ENCODE data around the gene HGD. TPM values are rescaled to one million over a fixed set of nuclear protein-coding genes. Genes with fewer than 3 reads are reported as not detected.
"Not testable (repeated sequence)": the region's sequence is repeated elsewhere in the genome, so short reads cannot be mapped to it uniquely, and the experiment has no call there.

Gene HGD
- not detected in 2 replicates for total RNA-seq
- 0.54 TPM for polyA plus RNA-seq (2012)

GRCh38 chr3:120682095-120682681, at the start of gene HGD:
Gene HGD (minus strand): TSS chr3:120682239. CDS start chr3:120682111, 128 bp downstream.
- DNase-seq (ENCODE audit: low read depth): no peak

DNA sequence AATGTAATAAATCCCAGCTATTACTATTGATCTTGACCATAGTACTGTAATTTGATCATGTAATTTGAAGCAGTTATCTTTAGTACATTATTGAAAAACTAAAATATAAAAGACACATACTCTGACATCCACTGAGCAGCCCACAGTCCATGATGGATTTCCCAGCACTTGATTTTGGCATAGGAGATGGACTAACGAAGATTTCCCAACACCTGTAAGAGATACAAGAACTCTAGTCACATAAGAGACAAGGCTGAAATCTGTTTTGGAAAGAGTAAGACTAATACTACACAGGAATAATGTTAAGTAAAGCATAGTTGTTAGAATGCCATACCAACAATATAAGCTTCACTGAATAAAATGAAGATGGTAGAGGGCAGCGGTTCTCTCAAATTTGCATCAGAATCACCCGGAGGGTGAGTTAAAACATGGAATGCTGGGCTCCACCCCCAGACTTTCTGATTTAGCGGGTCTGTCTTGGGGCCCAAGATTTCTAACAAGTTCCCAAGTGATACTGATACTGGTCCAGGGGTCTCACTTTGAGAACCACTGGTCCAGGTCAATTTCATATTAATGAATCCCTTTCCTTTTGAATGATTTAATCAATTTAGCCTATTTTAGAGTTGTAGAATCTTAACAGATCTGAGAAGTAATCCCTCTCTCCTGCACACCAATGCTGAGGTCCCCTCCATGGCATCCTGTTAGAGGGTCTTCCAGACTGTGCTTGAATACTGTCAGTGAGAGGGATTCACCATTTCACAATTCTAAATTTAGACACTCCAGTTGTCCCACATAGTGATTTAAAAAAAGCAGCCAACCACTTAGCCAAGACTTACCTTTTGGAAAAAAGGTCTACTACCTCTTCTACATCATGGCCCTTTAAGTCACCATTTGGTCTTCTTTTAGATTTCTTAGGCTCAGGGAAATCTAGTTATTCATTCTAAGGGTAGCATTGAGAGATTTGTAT, 48.8 kb upstream of the HGD start:
- DNase-seq (ENCODE audit: low read depth): no peak

DNA sequence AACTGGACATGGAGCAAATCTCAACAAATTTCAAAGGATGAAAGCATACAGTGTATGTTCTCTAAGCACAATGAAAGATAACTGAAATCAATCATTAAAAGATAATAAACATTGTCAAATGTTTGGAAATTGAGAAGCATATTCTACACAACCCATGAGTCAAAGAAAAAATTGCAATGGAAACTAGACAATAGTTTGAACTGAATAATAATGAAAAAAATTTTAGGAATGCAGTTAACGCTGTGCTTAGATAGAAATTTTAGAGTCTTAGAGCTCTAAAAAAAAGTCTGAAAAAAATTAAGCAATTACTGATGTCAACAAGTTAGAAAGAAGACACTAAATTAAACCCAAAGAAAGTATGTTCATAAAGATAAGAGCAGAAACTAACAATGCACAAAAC, 44.8 kb upstream of the HGD start:
- no peak for DNase-seq (ENCODE audit: low read depth)

DNA sequence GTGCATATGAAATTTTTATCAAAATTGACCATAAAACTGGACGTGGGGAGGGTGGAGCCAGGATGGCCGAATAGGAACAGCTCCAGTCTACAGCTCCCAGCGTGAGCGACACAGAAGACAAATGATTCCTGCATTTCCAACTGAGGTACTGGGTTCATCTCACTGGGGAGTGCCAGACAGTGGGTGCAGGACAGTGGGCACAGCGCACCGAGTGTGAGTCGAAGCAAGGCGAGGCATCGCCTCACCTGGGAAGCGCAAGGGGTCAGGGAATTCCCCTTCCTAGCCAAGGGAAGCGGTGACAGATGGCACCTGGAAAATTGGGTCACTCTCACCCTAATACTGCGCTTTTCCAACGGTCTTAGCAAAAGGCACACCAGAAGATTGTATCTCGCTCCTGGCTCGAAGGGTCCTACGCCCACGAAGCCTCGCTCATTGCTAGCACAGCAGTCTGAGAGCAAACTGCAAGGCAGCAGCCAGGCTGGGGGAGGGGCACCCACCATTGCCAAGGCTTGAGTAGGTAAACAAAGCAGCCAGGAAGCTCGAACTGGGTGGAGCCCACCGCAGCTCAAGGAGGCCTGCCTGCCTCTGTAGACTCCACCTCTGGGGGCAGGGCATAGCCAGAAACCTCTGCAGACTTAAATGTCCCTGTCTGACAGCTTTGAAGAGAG, 37.3 kb upstream of the HGD start:
- DNase-seq (ENCODE audit: low read depth): not testable (repeated sequence)

DNA sequence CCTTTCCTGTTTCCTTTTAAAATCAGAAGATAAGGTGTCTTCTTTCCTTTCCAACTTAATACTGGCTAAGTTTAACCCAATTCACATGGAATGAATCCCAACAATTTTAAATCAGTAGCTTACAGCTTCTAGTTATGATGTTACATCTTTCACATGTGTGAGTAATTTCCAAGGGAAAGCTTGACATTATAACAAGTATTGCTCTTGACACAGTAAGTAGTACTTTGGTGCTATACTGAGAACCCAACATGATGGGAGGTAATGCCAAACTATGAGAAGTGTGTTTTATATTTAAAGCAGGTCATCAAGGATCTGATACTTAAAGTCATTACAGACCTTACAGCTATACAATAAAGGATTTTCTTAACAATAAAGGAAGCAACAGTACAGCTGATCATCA, 31.2 kb upstream of the HGD start:
- no peak for DNase-seq (ENCODE audit: low read depth)

- DNase-seq (ENCODE audit: low read depth): no peak
These were observed 28.3 kb upstream of the HGD start for GRCh38 chr3:120710369-120710768.

GRCh38 chr3:120708408-120708807, 26.4 kb upstream of the HGD start:
- no peak for DNase-seq (ENCODE audit: low read depth)

DNA sequence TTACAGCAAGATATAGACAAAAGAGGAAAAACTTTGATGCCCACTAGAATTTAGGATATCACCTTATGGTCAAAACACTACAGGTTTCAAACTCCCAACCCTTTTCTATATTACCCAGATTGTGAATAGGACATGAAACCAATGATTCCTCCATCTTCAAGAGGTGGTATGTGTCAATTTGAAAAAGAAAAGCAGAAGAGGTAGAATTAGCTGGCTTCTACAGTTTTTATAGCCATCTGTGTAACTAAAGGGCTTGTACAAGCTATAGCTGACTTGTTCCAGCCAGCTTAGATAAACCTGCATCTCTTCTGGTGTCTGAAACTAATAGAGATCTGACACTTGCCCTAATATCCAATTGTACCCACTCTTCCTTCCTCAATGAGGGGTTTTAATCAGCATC, 24.9 kb upstream of the HGD start:
- no peak for DNase-seq (ENCODE audit: low read depth)

DNA sequence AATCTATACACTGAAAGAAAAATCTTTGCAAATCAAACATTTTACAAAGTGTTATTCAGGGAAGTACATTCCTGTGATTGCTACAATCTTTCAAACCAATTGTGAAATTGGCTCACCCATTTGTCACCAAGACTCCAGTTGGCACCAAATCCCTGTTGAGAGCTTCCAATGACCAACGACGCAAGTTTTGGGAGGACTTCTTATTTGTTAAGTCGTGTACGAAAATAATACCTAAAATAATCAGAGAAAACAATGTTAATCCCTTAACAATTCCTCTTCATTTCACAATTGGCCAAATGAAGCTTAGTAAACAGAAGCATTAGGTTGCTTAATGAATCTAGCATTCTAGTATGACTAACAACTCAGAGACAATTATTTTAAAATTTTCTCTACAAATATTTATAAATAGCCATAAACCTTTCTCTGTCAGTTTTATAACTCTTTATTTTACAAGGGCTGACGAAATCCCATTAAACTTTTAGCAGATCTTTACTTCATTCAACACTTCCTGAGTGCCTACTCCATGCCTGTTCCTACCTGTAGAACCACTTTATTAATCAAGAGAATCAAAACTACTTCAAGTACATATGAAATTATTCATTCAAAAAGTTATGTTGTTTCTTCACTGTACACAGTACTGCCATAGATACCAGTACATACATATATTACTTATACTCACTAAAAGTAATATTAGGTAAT, 24.0 kb upstream of the HGD start:
- no peak for DNase-seq (ENCODE audit: low read depth)

GRCh38 chr3:120699333-120699732, 17.3 kb upstream of the HGD start:
- no peak for DNase-seq (ENCODE audit: low read depth)

- DNase-seq (ENCODE audit: low read depth): peak; percentile 26
These were observed 11.6 kb upstream of the HGD start for GRCh38 chr3:120693439-120694171.

- no peak for DNase-seq (ENCODE audit: low read depth)
These were observed 7.4 kb upstream of the HGD start for GRCh38 chr3:120689395-120689794.

DNA sequence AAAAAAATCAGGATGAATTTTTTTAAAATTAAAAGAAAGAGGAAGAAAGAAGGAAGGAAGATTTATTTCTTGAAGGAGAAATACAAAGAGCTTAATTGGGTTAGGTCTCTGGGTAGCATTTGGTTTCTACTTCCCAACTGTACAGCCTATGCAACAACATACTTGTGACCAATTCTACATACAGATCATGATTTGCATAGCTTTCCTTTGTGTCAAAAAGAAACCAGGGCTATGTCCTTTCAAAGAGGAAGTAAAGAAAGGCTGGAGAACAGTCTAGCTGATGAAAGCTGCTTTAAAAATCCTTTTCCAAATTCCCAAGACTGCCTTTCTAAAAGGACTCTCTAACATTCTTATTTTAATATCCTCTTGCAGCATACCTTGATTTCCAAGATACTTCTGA, 6.1 kb upstream of the HGD start:
- DNase-seq (ENCODE audit: low read depth): peak; percentile 24

DNA sequence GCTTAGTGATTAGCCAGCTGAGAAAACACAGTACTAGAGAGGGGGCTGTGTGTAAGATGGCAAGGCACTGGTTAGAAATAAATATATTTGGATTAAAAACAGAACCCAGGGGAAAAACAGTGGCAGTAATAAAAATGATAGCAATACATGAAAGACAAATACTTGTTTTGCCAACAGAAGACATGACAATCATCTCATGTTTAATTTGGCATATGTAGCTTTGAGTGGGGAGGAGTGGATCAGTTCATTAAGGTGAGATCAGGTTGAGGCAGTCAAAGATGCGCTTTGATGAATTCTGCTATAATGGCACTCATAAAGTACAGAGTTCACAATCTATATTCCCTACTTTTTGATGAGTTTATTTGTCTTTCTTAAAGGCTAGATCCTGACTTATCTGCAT, 3.4 kb upstream of the HGD start:
- no peak for DNase-seq (ENCODE audit: low read depth)

- no peak for DNase-seq (ENCODE audit: low read depth)
These were observed 2.9 kb upstream of the HGD start for GRCh38 chr3:120684896-120685295.

- peak; percentile 18 for DNase-seq (ENCODE audit: low read depth)
These were observed 1.7 kb upstream of the HGD start for GRCh38 chr3:120683671-120684301.

DNA sequence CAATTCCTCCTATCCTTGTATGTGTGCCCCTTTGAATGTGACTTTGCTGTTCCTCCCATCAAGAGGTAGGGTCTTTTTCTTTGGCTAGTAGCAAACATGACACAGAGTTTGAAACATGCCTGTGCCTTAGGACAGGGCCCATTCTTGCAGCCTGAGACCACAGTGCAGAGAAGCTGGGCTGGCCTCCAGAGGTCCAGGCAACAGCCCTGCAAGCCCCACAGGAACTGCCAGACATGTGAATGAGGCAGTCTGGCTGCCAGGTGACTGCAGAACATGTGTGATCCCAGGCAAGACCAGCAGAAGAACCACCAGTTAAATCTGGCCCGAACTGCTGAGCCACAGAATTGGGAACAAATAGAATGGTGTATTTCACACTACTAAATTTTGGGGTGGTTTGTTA, 1.2 kb upstream of the HGD start:
- peak; percentile 18 for DNase-seq (ENCODE audit: low read depth)

DNA sequence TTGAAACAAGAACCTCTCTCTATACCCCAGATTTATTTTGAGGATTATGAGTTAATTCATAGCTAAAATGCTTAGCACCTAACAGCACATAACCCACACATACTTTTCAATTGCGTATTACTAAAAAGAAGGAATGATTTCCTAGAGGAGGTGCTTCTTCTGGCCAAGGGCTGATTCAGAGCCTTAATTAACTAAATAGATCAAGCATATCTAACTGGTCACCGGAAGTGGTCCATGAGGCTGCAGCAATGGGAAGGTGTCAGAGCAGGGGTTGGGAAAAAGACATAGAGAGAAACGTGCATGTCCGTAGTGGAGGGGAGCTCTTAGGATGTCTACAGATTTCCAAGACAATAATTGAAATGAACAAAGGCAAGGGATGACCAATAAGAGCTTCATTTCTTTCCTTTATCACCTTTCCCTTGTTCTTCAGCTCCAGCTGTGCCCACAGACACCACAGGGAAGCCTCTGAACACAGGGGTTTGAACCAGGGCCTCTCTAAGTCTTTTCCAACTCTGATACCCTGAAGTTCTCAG, 467 bp downstream of the HGD start:
- no peak for DNase-seq (ENCODE audit: low read depth)

GRCh38 chr3:120681018-120681417, 1.0 kb downstream of the HGD start:
- no peak for DNase-seq (ENCODE audit: low read depth)

Measured in myocyte (in vitro differentiated cells).